GM19240 (cell line): ENCODE results near the gene SREBF1.

Source experiments
- DNase-seq: peaks from one replicate; pipeline ENCODE4 v3.0.0; 2011; ENCODE audit warnings: low spot score; ENCODE audit not compliant: insufficient read length

Gene SREBF1

DNA sequence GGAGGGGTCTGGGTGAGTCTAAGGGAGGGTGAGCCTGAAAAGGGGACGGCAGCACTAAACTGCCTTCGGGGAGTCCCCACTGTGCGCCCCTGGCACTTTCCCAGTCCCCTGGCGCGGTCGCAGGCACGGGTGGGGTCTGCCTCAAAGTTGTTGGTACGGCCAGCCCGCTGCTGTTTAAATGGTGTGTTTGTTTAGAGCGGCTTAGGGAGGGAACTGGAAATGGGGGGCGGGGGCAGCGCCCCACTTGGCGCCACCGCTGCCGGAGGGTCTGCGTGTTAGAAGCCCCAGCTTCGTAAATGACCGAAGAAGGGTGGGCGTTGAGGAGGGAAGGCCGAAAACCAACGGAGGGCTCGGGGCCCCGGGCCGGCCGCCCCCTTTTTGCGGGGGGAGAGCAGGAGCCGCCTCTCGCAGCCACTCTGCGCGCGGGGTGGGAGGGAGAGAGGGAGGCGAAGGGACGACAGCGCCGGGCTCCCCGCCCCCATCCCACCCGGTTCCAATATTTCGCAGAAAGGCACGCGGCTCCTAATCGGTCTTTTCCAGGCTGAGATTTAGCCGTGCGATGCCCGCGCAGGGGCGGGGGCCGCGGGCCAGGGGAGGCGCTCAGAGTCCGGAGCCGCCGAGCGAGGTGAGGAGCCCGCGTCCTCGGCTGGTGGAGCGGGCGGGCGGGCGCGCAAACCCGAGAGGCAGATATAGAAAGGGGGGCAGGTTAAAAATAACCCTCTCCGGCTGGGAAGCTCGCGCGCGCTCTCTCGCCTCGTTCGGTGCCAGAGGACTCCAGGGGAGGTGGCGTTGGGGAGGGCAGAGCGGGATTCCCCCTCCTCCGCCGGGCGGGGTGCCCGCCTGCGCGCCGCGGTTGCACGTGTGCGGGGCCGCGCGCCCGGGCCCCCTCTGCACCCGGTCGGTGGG lies 54.9 kb downstream of the SREBF1 start:
- no peak for DNase-seq

DNA sequence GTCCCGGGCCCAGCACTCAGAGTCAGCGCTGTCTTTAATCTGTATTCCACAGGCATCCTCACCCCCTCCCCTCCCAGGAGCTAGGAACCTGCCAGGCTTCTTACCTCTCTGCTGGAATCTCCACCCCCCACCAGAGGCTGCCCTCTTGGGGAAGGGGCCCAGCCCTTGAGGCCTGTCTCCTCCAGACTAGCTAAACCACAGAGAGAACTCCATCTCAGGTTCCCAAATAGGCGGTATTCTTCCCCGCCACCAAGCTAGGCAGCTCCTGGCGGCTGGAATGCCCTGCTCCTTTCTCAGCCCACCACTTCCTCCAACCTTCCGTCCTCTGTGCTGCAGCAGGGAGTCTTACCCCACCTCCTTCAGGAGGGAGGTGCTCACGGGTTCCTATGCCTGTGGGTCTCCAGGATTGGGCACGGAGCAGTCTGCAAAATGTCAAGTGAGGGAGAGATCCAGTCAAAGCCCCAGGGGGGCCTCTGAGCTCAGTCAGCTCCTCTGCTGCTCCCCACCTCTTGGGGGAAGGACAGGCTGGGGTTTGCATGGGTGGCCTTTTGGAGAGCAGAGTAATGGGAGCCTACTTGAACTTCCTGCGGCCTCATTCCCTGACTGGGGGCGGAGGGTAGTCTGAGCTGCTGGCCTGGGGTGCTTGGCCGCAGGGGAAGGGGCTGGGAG lies 55.7 kb downstream of the SREBF1 start:
- no peak for DNase-seq

- DNase-seq: no peak
These were observed 57.7 kb downstream of the SREBF1 start for GRCh38 chr17:17779015-17779611.

DNA sequence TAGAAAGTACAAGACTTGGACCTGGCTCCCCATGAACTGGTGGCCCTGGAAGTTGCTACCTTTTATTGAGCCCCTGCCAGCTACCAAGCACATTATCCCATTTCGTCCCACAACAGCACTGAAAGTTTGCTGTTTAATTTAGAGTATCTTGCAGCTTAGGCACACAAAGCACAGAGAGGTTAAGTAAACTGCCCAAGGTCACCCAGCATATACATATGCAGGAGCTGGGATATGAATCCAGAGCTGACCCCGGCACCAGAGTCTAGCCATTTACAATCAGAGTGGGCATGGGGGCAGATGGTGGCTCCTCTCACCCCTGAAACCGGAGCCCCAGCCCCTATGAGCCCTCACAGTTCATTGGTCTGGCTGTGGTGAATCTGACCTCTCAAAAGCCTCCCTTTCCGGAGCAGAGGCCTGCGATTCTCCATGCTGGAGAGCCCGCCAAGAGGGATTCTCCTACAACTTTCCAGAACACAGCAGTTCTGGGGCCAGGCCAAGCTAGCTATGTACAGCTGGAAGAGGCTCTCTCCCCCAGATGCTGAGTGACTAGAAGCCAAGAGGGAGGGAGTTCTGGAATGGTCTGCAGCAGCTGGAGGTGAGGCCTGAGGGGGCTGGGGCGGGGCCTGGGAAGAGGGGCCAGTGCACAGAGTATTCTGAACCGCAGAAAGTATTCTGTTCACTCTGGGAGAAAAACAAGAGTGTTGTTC lies 58.3 kb downstream of the SREBF1 start:
- DNase-seq: no peak

- DNase-seq: no peak
These were observed 59.9 kb downstream of the SREBF1 start for GRCh38 chr17:17776889-17777288.

- DNase-seq: no peak
These were observed 62.5 kb downstream of the SREBF1 start for GRCh38 chr17:17774009-17774881.

GRCh38 chr17:17772231-17772630 lies 64.6 kb downstream of the SREBF1 start:
- no peak for DNase-seq

GRCh38 chr17:17771498-17772201 lies 65.1 kb downstream of the SREBF1 start:
- no peak for DNase-seq

GRCh38 chr17:17770632-17771044 lies 66.1 kb downstream of the SREBF1 start:
- no peak for DNase-seq

GRCh38 chr17:17769869-17770631 lies 66.7 kb downstream of the SREBF1 start:
- DNase-seq: no peak

DNA sequence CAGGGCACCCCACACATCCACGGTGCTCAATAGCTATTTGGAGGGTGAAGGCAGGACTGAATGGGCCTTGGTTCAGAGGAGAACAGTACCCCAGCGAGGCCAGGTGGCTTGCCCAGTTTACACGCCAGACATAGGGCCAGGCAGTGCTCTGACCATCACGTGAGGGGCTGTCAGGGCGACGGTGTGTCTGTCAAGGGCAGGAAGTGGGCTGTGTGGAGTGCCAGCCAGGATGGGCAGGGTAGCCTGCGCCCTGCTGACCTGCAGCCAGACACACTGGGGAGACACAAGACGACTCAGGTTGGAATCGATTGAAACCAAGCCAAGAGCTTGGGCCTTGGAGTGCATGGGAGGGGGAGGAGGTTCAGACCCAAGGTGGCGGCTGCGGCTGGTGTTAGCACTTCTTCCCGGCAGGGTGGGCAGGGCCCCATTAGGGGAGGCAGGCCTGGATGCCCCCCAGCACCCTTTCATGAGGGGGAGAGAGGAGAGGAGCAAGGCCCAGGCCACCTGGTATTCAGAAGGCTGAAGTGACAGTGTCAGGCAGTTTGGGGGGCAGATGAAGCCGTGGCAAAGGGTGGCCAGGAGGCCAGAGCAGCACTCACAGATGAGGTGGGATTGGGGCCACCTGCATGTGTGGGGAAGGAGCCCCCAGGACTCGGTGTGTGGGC lies 68.2 kb downstream of the SREBF1 start:
- DNase-seq: no peak

DNA sequence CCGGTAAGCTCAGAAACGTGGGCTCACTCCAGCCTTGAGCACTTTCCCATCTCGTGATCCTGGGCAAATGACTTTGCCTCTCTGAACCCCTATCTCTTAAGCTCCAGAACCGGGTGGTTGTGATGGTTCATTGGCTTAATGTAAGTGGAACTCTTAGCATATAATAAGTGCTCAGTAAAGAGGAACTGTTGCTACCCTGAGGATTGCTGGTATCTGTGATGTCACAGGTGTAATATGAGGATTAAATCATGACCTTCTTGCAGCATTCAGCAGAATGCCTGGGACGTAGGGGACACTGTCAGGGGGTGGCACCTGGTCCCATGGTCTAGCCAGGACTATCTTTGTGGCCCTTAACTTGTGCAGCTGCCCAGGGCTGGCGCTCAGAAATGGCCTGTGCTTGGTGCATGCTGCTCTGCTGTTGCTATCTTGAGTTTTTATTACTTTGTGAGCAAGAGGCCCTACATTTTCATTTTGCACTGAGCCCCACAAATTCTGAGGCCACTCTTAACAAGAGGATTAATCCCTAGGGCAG lies 68.8 kb downstream of the SREBF1 start:
- DNase-seq: no peak

GRCh38 chr17:17767154-17767869 lies 69.5 kb downstream of the SREBF1 start:
- DNase-seq: no peak

- no peak for DNase-seq
These were observed 70.1 kb downstream of the SREBF1 start for GRCh38 chr17:17766744-17767120.

DNA sequence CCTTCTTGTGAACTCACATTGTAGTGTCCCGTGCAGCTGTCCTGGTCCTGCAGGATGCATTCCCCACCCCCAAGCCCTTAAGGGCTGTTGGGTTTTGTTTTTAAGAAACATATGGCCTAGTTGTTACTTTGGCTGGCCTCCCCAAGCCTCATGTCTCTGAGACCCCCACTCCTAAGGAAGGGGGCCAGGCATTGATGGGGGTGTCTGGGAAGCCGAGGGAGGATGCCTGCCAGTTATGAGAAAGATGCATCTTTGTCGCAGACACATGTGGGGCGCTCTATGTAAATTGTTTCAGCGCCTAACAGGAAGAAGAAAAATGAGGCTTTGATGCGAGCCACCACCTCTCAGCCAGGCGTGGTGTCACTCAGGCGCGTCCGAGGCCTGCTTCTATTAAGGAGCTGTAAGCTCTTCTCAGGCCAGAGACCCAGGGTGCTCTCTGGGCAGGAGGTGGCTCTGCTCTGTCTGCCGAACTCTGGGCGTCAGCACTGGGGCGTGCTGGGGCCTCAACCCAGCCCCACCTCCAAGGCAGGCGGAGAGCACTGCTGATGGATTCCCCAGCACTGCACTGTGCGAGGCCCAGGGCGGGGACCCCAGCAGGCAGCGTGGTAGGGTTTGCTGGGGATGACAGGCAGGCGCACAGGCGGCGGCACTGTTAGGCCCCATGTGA lies 70.6 kb downstream of the SREBF1 start:
- peak; percentile 75 for DNase-seq

- DNase-seq: no peak
These were observed 71.3 kb downstream of the SREBF1 start for GRCh38 chr17:17765359-17766076.

DNA sequence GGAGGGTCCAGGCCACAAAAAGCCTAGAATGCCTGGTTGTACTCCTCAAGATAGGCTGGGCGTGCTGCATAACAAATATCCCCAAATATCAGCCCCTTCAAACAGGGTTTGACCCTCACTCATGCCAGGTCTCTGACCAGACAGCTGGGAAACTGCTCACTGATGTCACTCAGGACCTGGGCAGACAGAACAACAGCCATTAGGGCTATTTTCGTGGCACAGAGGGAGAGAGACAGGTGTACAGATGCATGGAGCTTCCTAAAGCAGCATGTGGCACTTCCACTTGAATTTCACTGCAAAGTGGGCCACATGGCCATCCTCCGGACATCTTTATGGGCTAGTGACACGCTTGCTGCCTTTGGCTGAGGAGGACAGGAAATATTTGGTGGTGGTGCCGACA lies 73.1 kb downstream of the SREBF1 start:
- no peak for DNase-seq
